Body of pancreas (tissue), 4 donors: ENCODE measurements around the gene RAD23B. TPM values are rescaled to one million over a fixed set of nuclear protein-coding genes. Genes with fewer than 3 reads are reported as not detected.
A peak's percentile ranks its signal among the peaks of the same experiment; 100 is the strongest.

Experiments
- ATAC-seq: fragments of 150-250 bp; one replicate; pipeline ENCODE4 v1.9.1; 2016
- DNase-seq, 4 donors: peaks; one replicate each; pipeline ENCODE4 v3.0.0-alpha.2; 2019
- H3K27ac ChIP-seq, 4 donors: fragments of 200-600 bp; sonication (generic); 1 replicate in 3 of 4; 2 replicates in 1 of 4; pipeline versions ENCODE4 v1.5.1 to v1.6.1; 2016 to 2019; ENCODE audit warnings: mild to moderate bottlenecking in 1 of 4, mixed read lengths in 1 of 4, moderate library complexity in 1 of 4
- H3K27me3 ChIP-seq, 2 donors: fragments of 200-600 bp; sonication (generic); one replicate each; pipeline ENCODE4 v1.6.0; 2016; ENCODE audit warnings: mild to moderate bottlenecking in 1 of 2
- H3K36me3 ChIP-seq, 2 donors: fragments of 200-600 bp; sonication (generic); replicated peaks in 1 of 2; 2 replicates each; pipeline ENCODE4 v1.5.1; 2016; ENCODE audit warnings: low read depth in 2 of 2; ENCODE audit not compliant: insufficient read depth in 1 of 2
- H3K4me1 ChIP-seq: fragments of 200-600 bp; sonication (generic); one replicate; pipeline ENCODE4 v1.6.0; 2016
- H3K4me3 ChIP-seq, 2 donors: fragments of 200-600 bp; sonication (generic); 1 replicate in 1 of 2; 2 replicates in 1 of 2; pipeline ENCODE4 v1.5.1; 2016 to 2019
- H3K9me3 ChIP-seq, 3 donors: fragments of 200-600 bp; sonication (generic); 1 replicate in 2 of 3; 2 replicates in 1 of 3; pipeline ENCODE4 v1.5.1; 2016
- POLR2A ChIP-seq, 3 donors: fragments of 450-650 bp; IDR thresholded peaks; one replicate each; pipeline ENCODE4 v1.6.1; 2016; ENCODE audit warnings: antibody characterized with exemption in 3 of 3, mild to moderate bottlenecking in 2 of 3
- WGBS, 2 donors: methylation state at CpG; one replicate each; pipeline ENCODE4 v1.1.5; 2017; 5-methylcytosine and 5-hydroxymethylcytosine counted together
- intact Hi-C: fragments of 100-400 bp; cut with DNase I; formaldehyde crosslinking; loops from one replicate; pipeline ENCODE4 v1.15.1; 2023
- total RNA-seq, 2 donors: library from RNA; depleted of rRNA; stranded (reverse); fragments of >200 nt; gene quantifications; one replicate each; pipeline ENCODE4 v1.1.0, GENCODE V29; 2016
- TF ChIP-seq, protein P1 (sequence below), 7 experiments: fragments of 450-650 bp in 4 of 7; fragments of 200-600 bp in 3 of 7; sonication (generic) in 3 of 7; IDR thresholded peaks; one replicate each; pipeline ENCODE4 v1.5.1; 2016 to 2019; ENCODE audit warnings: antibody characterized with exemption in 7 of 7

The RAD23B gene
- total RNA-seq: 10 to 100 TPM; 47.1 to 50.6 TPM

DNA sequence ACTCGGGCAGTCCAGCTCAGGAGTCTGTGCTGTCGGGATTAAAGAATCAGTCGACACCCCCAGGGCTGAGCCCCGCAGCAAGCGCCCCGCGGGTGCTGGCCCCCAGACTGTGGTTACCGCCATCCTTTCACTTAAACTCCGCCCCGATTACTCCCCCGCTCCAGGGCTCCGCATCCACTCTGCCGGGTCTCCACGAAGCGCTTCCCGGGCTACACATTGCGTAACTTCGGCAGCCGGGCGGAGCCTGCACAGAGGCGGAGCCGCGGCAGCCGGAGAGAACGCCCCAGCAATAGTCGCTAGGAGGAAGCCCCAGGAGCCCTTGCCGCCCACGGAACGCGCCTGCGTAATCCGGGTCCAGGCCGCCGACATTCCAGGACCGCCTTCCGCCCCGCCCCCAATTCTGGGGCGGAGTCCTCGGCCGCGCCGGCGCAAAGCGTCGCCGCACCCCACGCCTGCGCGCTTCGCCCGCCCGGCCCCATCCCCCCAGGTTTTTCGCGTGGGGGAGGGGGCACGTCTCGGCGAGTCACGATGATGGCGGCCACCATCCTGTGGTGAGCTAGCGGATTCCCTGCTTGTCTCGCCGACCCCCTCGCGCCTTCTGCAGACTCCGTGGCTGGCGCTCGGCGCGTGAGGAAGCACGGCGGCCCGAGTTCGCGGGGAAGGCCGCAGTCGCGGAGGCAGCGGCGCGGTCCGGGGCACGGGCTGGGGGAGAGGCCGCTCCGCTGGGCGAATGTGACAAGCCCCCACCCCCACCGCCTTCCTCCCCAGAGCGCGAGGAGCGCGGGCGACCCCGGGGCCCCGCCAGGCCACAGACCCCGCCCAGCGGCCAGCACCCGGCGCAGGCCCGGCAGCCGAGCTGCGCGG lies at the start of gene RAD23B:
TSS of gene RAD23B (plus strand) at position 521 of the 864 bp plus-strand sequence. CDS start 351 bp downstream, outside the sequence.
- H3K4me1 ChIP-seq: peaks cover 37% of the 10 kb centered on the region
- intact Hi-C loops: no loop called here
- 0% methylated on average over 11 to 73 of the region's 101 CpGs for WGBS, 2 donors
- no peaks in the 10 kb centered on the region for H3K27me3 ChIP-seq
- no peaks in the 10 kb centered on the region for H3K36me3 ChIP-seq
- H3K27ac ChIP-seq: peak within 1 kb of the TSS; percentile 92 to 99 (median 96)
- no peaks in the 10 kb centered on the region for H3K9me3 ChIP-seq
- TF ChIP-seq, protein P1, sequence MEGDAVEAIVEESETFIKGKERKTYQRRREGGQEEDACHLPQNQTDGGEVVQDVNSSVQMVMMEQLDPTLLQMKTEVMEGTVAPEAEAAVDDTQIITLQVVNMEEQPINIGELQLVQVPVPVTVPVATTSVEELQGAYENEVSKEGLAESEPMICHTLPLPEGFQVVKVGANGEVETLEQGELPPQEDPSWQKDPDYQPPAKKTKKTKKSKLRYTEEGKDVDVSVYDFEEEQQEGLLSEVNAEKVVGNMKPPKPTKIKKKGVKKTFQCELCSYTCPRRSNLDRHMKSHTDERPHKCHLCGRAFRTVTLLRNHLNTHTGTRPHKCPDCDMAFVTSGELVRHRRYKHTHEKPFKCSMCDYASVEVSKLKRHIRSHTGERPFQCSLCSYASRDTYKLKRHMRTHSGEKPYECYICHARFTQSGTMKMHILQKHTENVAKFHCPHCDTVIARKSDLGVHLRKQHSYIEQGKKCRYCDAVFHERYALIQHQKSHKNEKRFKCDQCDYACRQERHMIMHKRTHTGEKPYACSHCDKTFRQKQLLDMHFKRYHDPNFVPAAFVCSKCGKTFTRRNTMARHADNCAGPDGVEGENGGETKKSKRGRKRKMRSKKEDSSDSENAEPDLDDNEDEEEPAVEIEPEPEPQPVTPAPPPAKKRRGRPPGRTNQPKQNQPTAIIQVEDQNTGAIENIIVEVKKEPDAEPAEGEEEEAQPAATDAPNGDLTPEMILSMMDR (IDR thresholded peaks at IDR 0.05): peak in 1 of 7 experiments; percentile 2
- peak; percentile 84 to 88 (median 88) for TF ChIP-seq POLR2A (IDR thresholded peaks at IDR 0.05)
- ATAC-seq (peak; percentile 94), DNase-seq (peak; percentile 98 to 99 (median 98))
- peak within 1 kb of the TSS; percentile 44 to 76 for H3K4me3 ChIP-seq

DNA sequence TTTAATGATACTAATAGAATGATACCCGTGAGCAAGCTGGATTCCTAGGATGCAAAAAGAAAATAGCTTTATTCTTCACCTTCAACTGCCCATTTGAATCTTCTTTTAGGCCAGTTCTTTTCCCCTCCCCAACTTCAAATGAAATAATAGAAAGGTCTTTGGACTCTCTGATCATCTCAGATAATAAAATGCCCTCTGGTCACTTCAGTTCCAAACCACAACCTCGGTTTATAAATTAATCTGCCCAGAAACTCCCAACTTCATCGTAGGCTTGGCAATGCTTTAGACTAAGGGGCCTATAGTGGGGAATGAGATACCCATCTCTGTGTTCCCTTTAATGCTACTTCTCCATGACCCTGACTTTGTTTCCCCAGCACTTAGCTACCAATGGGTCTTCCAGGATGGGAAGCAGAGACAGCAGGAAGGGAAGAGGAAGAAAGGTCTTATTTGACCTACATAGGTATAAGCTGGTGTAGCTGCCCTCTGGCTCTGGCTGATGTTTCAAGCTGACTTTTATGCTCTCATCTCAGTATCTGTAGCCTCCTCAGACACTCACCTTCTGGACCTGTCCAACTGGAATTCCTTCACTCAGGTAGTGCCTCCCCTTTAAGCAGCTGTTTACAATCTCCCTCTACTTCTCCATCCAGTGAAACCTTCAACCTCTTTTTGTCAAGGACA lies 47.2 kb upstream of the RAD23B start:
- WGBS, 2 donors: 63 to 84% methylated on average over 3 of the region's 3 CpGs
- Histone ChIP-seq H3K27me3 (no peaks in the 10 kb centered on the region), H3K36me3 (no peaks in the 10 kb centered on the region), H3K27ac (no peak overlapping the region), H3K9me3 (no peaks in the 10 kb centered on the region), H3K4me3 (no peak overlapping the region), H3K4me1 (no peaks in the 10 kb centered on the region)
- TF ChIP-seq, protein P1 (IDR thresholded peaks at IDR 0.05): no peak
- TF ChIP-seq POLR2A (IDR thresholded peaks at IDR 0.05): no peak
- no peak for DNase-seq
- intact Hi-C loops: loop anchor here (10.0 kb wide), 1 partner anchor 109 kb away; no protein-coding TSS in a partner anchor
- ATAC-seq: no peak

DNA sequence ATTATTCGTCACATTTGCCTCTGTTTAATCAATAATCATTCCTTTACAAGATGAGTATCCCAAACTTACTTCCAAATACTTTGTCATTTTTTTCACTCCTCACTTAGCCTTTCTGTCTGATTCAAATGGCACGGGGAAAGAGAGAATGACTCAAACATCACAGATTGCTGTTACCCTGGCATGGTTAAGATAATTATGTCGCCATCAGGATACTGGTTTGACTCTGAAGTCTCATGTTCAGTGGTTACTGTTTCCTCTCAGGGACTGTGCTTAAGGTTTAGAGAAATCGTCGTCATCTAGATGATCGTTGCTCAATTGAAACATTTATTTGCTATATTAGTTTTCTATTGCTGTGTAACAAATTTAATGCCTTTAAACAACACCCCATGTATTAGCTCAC lies 45.2 kb upstream of the RAD23B start:
- no peaks in the 10 kb centered on the region for H3K36me3 ChIP-seq
- TF ChIP-seq POLR2A (IDR thresholded peaks at IDR 0.05): no peak
- TF ChIP-seq, protein P1 (IDR thresholded peaks at IDR 0.05): no peak
- no peak overlapping the region for H3K4me3 ChIP-seq
- peaks cover under 1% of the 10 kb centered on the region for H3K4me1 ChIP-seq
- H3K9me3 ChIP-seq: no peaks in the 10 kb centered on the region
- intact Hi-C loops: loop anchor here (10.0 kb wide), 1 partner anchor 107 kb away; no protein-coding TSS in a partner anchor
- H3K27me3 ChIP-seq: no peaks in the 10 kb centered on the region
- DNase-seq (no peak), ATAC-seq (no peak)
- WGBS, 2 donors: 62 to 73% methylated on average over 6 of the region's 6 CpGs
- no peak overlapping the region for H3K27ac ChIP-seq

DNA sequence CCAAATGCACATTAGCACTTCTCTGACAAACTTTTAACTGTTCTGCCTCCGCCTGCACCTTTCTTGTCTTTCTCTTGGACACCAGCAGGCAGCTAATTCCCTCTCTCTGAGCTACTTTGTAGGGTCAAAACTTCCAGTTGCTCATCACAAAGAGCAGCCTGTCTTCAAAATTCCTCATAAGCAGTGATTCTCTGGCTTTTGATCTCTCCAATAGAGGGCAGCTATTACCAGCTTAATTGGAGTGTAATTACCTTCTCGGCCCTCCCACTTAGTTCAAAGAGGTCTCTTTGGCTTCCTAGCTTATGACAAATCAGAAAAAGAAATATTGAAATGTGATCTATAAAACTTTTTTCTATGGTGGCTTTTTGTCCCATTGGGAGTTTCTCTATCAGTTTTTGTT lies 43.6 kb upstream of the RAD23B start:
- Histone ChIP-seq H3K4me3 (no peak overlapping the region), H3K27me3 (no peaks in the 10 kb centered on the region), H3K27ac (no peak overlapping the region), H3K4me1 (peaks cover 16% of the 10 kb centered on the region), H3K9me3 (no peaks in the 10 kb centered on the region), H3K36me3 (no peaks in the 10 kb centered on the region)
- WGBS, 2 donors: 36 to 48% methylated on average over 2 of the region's 2 CpGs
- TF ChIP-seq, protein P1 (IDR thresholded peaks at IDR 0.05): peak in 6 of 7 experiments; percentile 22 to 65 (median 54)
- TF ChIP-seq POLR2A (IDR thresholded peaks at IDR 0.05): no peak
- no peak for DNase-seq
- ATAC-seq: peak; percentile 31
- intact Hi-C loops: loop anchor here (10.0 kb wide), 1 partner anchor 105 kb away; no protein-coding TSS in a partner anchor
